PFSK-1 (cell line): Measurements from ENCODE around the gene RAD54L.

ENCODE experiments used
- POLR2AphosphoS5 ChIP-seq: IDR thresholded peaks from 2 replicates; pipeline ENCODE4 v1.6.1; 2012; ENCODE audit warnings: low read depth, mild to moderate bottlenecking, control low read depth, low read length, moderate library complexity
- REST ChIP-seq, 2 experiments: IDR thresholded peaks; 2 replicates each; pipeline versions ENCODE4 v1.6.1 to v1.8.0; 2011 to 2012; ENCODE audit warnings: low read depth in 2 of 2, low read length in 2 of 2, control low read depth in 1 of 2, inconsistent platforms in 1 of 2, mild to moderate bottlenecking in 1 of 2, moderate library complexity in 1 of 2; ENCODE audit not compliant: insufficient read depth in 1 of 2
- TAF1 ChIP-seq: IDR thresholded peaks from 2 replicates; pipeline ENCODE4 v1.6.1; 2012; ENCODE audit warnings: low read length, control low read depth, borderline replicate concordance; ENCODE audit not compliant: insufficient read depth

- TF ChIP-seq POLR2AphosphoS5 (no peak), TAF1 (no peak), REST (IDR thresholded peaks at IDR 0.05; ENCODE audit: insufficient read depth in 1 of 2, low read depth in 2 of 2, low read length in 2 of 2) (no peak)
These were observed 43.2 kb upstream of the RAD54L start for GRCh38 chr1:46204406-46204742.
